ENCODE measurements around the gene AS3MT.
A peak's percentile ranks its signal among the peaks of the same experiment; 100 is the strongest.
"Not testable (repeated sequence)": the region's sequence is repeated elsewhere in the genome, so short reads cannot be mapped to it uniquely, and the experiment has no call there.

The AS3MT gene

GRCh38 chr10:102869258-102870198 is at the start of gene AS3MT:
AS3MT (plus strand) TSS chr10:102869470; CDS start chr10:102869593, 123 bp downstream.
- DNase-seq, result no peak

GRCh38 chr10:102820008-102820407 is 49.3 kb upstream of the AS3MT start:
- not testable (repeated sequence) for DNase-seq

- no peak for DNase-seq
Measured at GRCh38 chr10:102822222-102822621, 47.0 kb upstream of the AS3MT start.

GRCh38 chr10:102824664-102825063 is 44.6 kb upstream of the AS3MT start:
- no peak for DNase-seq

- DNase-seq, result no peak
Measured at GRCh38 chr10:102826148-102826796, 43.0 kb upstream of the AS3MT start.

GRCh38 chr10:102827597-102827975 is 41.7 kb upstream of the AS3MT start:
- no peak for DNase-seq

GRCh38 chr10:102831322-102832071 is 37.8 kb upstream of the AS3MT start:
- no peak for DNase-seq

GRCh38 chr10:102832248-102832647 is 37.0 kb upstream of the AS3MT start:
- no peak for DNase-seq

- no peak for DNase-seq
Measured at GRCh38 chr10:102832987-102833386, 36.3 kb upstream of the AS3MT start.

GRCh38 chr10:102834143-102834542 is 35.1 kb upstream of the AS3MT start:
- DNase-seq, result no peak

- DNase-seq, result peak; percentile 64
Measured at GRCh38 chr10:102835007-102835482, 34.2 kb upstream of the AS3MT start.

GRCh38 chr10:102837230-102837721 is 32.0 kb upstream of the AS3MT start, which contains the start of gene CYP17A1:
CYP17A1 (minus strand) TSS chr10:102837413; CDS start chr10:102837361, 52 bp downstream.
- no peak for DNase-seq

GRCh38 chr10:102838276-102838927 is 30.9 kb upstream of the AS3MT start:
- not testable (repeated sequence) for DNase-seq

- DNase-seq, result no peak
Measured at GRCh38 chr10:102841827-102842345, 27.4 kb upstream of the AS3MT start.

GRCh38 chr10:102843139-102843538 is 26.1 kb upstream of the AS3MT start:
- DNase-seq, result not testable (repeated sequence)

- DNase-seq, result not testable (repeated sequence)
Measured at GRCh38 chr10:102844190-102844776, 25.0 kb upstream of the AS3MT start.

GRCh38 chr10:102845352-102845902 is 23.8 kb upstream of the AS3MT start:
- DNase-seq, result no peak

- DNase-seq, result no peak
Measured at GRCh38 chr10:102850025-102850518, 19.2 kb upstream of the AS3MT start.

- DNase-seq, result not testable (repeated sequence)
Measured at GRCh38 chr10:102853237-102853636, 16.0 kb upstream of the AS3MT start.

- not testable (repeated sequence) for DNase-seq
Measured at GRCh38 chr10:102855731-102856436, 13.4 kb upstream of the AS3MT start.

Measured in CD4-positive, alpha-beta T cell treated with Interferon gamma for 1 hour (primary cell).